ENCODE data around the gene UBE2G2. TPM values are rescaled to one million over a fixed set of nuclear protein-coding genes. Genes with fewer than 3 reads are reported as not detected.

The UBE2G2 gene
- 100 to 1,000 TPM in 1 of 6 donors, 10 to 100 TPM in 5; 74.4 to 218 (median 80.1) TPM for total RNA-seq

- peak within 1 kb of the TSS; percentile 74 to 85 (median 78) for H3K27ac ChIP-seq
- H3K27me3 ChIP-seq, result no peaks in the 10 kb centered on the region
- TF ChIP-seq EP300 (IDR thresholded peaks at IDR 0.05), result no peak
- TF ChIP-seq POLR2A (IDR thresholded peaks at IDR 0.05), result peak in 3 of 4 donors; percentile 33 to 81 (median 54)
- peak; percentile 86 to 95 for TF ChIP-seq POLR2AphosphoS5 (IDR thresholded peaks at IDR 0.05)
- TF ChIP-seq, protein P1, sequence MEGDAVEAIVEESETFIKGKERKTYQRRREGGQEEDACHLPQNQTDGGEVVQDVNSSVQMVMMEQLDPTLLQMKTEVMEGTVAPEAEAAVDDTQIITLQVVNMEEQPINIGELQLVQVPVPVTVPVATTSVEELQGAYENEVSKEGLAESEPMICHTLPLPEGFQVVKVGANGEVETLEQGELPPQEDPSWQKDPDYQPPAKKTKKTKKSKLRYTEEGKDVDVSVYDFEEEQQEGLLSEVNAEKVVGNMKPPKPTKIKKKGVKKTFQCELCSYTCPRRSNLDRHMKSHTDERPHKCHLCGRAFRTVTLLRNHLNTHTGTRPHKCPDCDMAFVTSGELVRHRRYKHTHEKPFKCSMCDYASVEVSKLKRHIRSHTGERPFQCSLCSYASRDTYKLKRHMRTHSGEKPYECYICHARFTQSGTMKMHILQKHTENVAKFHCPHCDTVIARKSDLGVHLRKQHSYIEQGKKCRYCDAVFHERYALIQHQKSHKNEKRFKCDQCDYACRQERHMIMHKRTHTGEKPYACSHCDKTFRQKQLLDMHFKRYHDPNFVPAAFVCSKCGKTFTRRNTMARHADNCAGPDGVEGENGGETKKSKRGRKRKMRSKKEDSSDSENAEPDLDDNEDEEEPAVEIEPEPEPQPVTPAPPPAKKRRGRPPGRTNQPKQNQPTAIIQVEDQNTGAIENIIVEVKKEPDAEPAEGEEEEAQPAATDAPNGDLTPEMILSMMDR (IDR thresholded peaks at IDR 0.05), result no peak
- H3K36me3 ChIP-seq, result peaks cover 2 to 32% (median 20%) of the 10 kb centered on the region in 4 donors
- peaks cover 26 to 34% (median 29%) of the 10 kb centered on the region in 4 donors for H3K4me1 ChIP-seq
- WGBS, 2 donors, result 0 to 1% methylated on average over 13 to 50 of the region's 97 CpGs
- DNase-seq, result peak; percentile 78 to 99
- ATAC-seq (ENCODE audit: low FRiP score in 2 of 2), result peak; percentile 92 to 99
- no peaks in the 10 kb centered on the region for H3K9me3 ChIP-seq
- peak within 1 kb of the TSS; percentile 88 to 96 (median 90) for H3K4me3 ChIP-seq
Observed at GRCh38 chr21:44801468-44802395, at the start of gene UBE2G2. Gene UBE2G2, minus strand, starts transcription at chr21:44801820. Its CDS starts 72 bp downstream, at chr21:44801748.

- TF ChIP-seq, protein P1 (IDR thresholded peaks at IDR 0.05), result no peak
- TF ChIP-seq POLR2A (IDR thresholded peaks at IDR 0.05), result no peak
- TF ChIP-seq EP300 (IDR thresholded peaks at IDR 0.05), result no peak
- TF ChIP-seq POLR2AphosphoS5 (IDR thresholded peaks at IDR 0.05), result no peak
- no peaks in the 10 kb centered on the region for H3K27me3 ChIP-seq
- no peak for ATAC-seq (ENCODE audit: low FRiP score in 2 of 2)
- peaks cover 40 to 80% (median 66%) of the 10 kb centered on the region in 4 donors for H3K36me3 ChIP-seq
- no peaks in the 10 kb centered on the region for H3K9me3 ChIP-seq
- no peak for DNase-seq
- peaks cover 9 to 11% (median 11%) of the 10 kb centered on the region in 4 donors for H3K4me1 ChIP-seq
- H3K27ac ChIP-seq, result no peak overlapping the region
- 83 to 87% methylated on average over 26 of the region's 26 CpGs for WGBS, 2 donors
- no peak overlapping the region for H3K4me3 ChIP-seq
Observed at GRCh38 chr21:44850905-44851657, 49.5 kb upstream of the UBE2G2 start.

- no peak overlapping the region for H3K4me3 ChIP-seq
- H3K9me3 ChIP-seq, result no peaks in the 10 kb centered on the region
- no peak overlapping the region for H3K27ac ChIP-seq
- no peaks in the 10 kb centered on the region for H3K27me3 ChIP-seq
- DNase-seq (peak in 1 of 2 donors; percentile 72), ATAC-seq (ENCODE audit: low FRiP score in 2 of 2) (no peak)
- TF ChIP-seq, protein P1 (IDR thresholded peaks at IDR 0.05), result no peak
- no peak for TF ChIP-seq POLR2AphosphoS5 (IDR thresholded peaks at IDR 0.05)
- TF ChIP-seq POLR2A (IDR thresholded peaks at IDR 0.05), result no peak
- no peak for TF ChIP-seq EP300 (IDR thresholded peaks at IDR 0.05)
- H3K4me1 ChIP-seq, result peaks cover 17 to 19% (median 18%) of the 10 kb centered on the region in 4 donors
- peaks cover 37 to 72% (median 58%) of the 10 kb centered on the region in 4 donors for H3K36me3 ChIP-seq
- 91 to 93% methylated on average over 13 to 20 of the region's 20 CpGs for WGBS, 2 donors
Observed at GRCh38 chr21:44850208-44850800, 48.7 kb upstream of the UBE2G2 start.

- H3K4me1 ChIP-seq, result peaks cover 18 to 21% (median 20%) of the 10 kb centered on the region in 4 donors
- no peak for ATAC-seq (ENCODE audit: low FRiP score in 2 of 2)
- no peak overlapping the region for H3K27ac ChIP-seq
- no peaks in the 10 kb centered on the region for H3K9me3 ChIP-seq
- peaks cover 31 to 66% (median 52%) of the 10 kb centered on the region in 4 donors for H3K36me3 ChIP-seq
- TF ChIP-seq POLR2AphosphoS5 (IDR thresholded peaks at IDR 0.05), result no peak
- TF ChIP-seq POLR2A (IDR thresholded peaks at IDR 0.05), result no peak
- TF ChIP-seq, protein P1 (IDR thresholded peaks at IDR 0.05), result no peak
- no peak for TF ChIP-seq EP300 (IDR thresholded peaks at IDR 0.05)
- H3K4me3 ChIP-seq, result no peak overlapping the region
- no peaks in the 10 kb centered on the region for H3K27me3 ChIP-seq
- no peak for DNase-seq
- WGBS, 2 donors, result 85 to 87% methylated on average over 12 of the region's 12 CpGs
Observed at GRCh38 chr21:44849616-44850130, 48.1 kb upstream of the UBE2G2 start.

All from upper lobe of left lung (tissue), 6 donors.